RWPE2 (cell line): ENCODE data around the gene PRRX2.
A peak's percentile ranks its signal among the peaks of the same experiment; 100 is the strongest.

Experiments used
- ATAC-seq: fragments of 200-7000 bp; cut with Tn5 transposase; 3 replicates; pipeline ENCODE4 v1.9.1; 2021; ENCODE audit warnings: low read depth
- DNase-seq: peaks from one replicate; pipeline ENCODE4 v3.0.0-alpha.2; 2020; ENCODE audit warnings: low spot score
- H3K27ac ChIP-seq: fragments of 450-650 bp; 2 replicates; pipeline ENCODE4 v1.5.1; 2017; ENCODE audit warnings: mild to moderate bottlenecking; ENCODE audit not compliant: poor library complexity, severe bottlenecking
- H3K27me3 ChIP-seq: fragments of 250-450 bp; sonication (Bioruptor Pico); 2 replicates; pipeline ENCODE4 v1.5.1; 2021; ENCODE audit warnings: mild to moderate bottlenecking, moderate library complexity; ENCODE audit not compliant: insufficient read depth, poor library complexity, severe bottlenecking
- H3K36me3 ChIP-seq: fragments of 250-450 bp; sonication (Bioruptor Pico); 2 replicates; pipeline ENCODE4 v1.5.1; 2020; ENCODE audit warnings: low read depth, mild to moderate bottlenecking, moderate library complexity
- H3K4me1 ChIP-seq: fragments of 250-450 bp; sonication (Bioruptor Pico); 2 replicates; pipeline ENCODE4 v1.5.1; 2021; ENCODE audit warnings: mild to moderate bottlenecking, moderate library complexity; ENCODE audit not compliant: insufficient read depth, poor library complexity, severe bottlenecking
- H3K4me3 ChIP-seq: fragments of 250-450 bp; sonication (Bioruptor Pico); 2 replicates; pipeline ENCODE4 v1.5.1; 2021; ENCODE audit warnings: mild to moderate bottlenecking, moderate library complexity; ENCODE audit not compliant: severe bottlenecking
- H3K9me3 ChIP-seq: fragments of 250-450 bp; sonication (Bioruptor Pico); 2 replicates; pipeline ENCODE4 v1.5.1; 2021; ENCODE audit warnings: mild to moderate bottlenecking, moderate library complexity; ENCODE audit not compliant: severe bottlenecking
- CTCF ChIP-seq: fragments of 450-650 bp; IDR thresholded peaks from one replicate; pipeline ENCODE4 v1.5.1; 2017; ENCODE audit warnings: mild to moderate bottlenecking, moderate library complexity; ENCODE audit not compliant: poor library complexity, severe bottlenecking

Gene PRRX2

DNA sequence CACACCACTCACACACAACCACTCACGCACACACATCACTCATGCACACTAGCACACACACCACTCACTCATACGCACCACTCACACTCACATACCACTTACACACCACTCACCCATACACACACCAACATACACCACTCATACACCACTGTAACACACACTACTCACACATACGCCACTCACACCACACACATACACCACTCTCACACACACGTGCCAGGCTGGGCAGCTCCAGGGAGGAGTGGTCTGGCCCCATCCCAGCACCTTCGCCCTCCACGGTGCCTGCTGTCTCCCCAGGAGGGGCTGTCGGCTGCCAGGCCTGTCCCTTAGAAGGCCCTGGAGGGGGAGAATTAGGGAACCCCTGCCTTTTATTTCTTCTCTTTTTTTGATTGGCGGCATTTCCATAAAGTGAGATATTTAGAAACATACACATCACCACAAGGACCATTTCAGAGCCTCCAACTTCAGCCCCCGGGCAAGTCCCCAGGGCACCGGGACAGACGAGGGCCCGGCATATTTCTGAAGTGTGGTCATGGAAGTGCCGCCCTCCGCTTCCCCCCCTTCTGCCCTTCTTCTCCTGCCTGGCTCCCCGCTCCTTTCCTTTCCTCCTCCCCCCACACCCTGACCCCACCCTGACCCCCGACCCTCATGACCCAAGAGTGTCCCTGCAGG, 17.2 kb upstream of the PRRX2 start:
- no peaks in the 10 kb centered on the region for H3K9me3 ChIP-seq
- no peaks in the 10 kb centered on the region for H3K36me3 ChIP-seq
- no peak overlapping the region for H3K4me3 ChIP-seq
- no peaks in the 10 kb centered on the region for H3K4me1 ChIP-seq
- H3K27me3 ChIP-seq: no peaks in the 10 kb centered on the region
- no peak overlapping the region for H3K27ac ChIP-seq
- 0 out of 3 replicates have a peak, but pooled peaks have one; percentile 28 for ATAC-seq
- no peak for TF ChIP-seq CTCF
- DNase-seq: no peak

GRCh38 chr9:129648764-129649115, 16.7 kb upstream of the PRRX2 start:
- DNase-seq (no peak), ATAC-seq (no peak)
- Histone ChIP-seq H3K4me1 (no peaks in the 10 kb centered on the region), H3K36me3 (no peaks in the 10 kb centered on the region), H3K27ac (no peak overlapping the region), H3K27me3 (no peaks in the 10 kb centered on the region), H3K9me3 (no peaks in the 10 kb centered on the region), H3K4me3 (no peak overlapping the region)
- no peak for TF ChIP-seq CTCF

DNA sequence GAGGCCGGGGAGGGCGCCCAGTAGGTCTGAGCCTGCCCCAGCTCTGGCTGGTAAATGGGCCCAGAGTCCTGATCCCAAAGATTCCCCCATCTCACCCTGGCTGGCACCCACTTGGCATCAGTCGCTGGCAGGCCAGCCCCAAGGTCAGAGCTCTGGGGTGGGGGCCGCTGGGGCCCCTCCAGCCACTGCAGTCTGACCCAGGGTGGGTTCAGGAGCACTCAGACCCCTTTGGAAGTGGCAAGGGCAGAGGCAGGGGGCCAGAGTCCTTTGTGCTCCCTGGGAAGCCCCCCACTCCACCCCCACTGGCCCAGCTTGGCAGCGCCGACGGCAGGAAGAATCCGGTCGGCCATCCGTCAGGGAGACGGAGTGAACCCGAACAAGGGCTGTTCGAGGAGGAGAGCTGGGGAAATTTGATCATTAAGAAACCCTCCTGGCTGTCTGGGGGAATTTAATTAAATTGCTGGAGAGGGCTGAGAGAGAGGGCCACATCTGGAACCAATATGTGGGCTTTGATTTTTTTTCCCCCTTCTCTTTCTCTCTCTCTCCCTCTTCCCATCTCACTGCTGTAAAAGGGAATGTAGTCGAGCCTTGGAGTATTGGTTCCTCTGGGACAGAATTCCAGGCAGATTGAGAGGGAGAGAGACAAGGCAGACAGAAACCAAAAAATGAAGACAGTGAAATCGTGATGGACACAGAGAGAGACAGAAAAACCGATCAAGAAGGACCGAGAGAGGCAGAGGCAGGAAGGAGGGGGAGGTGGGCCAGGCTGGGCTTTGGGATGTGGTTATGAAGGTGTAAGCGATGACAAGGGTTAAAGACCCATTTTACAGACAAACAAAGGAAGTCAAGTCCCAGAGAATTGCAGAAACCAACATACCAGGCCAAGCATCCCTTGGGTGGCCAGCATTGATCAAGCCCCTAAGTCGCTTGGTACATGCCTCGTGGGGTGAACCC, 15.4 kb upstream of the PRRX2 start:
- TF ChIP-seq CTCF: no peak
- no peaks in the 10 kb centered on the region for H3K4me1 ChIP-seq
- ATAC-seq (no peak), DNase-seq (no peak)
- H3K4me3 ChIP-seq: no peak overlapping the region
- H3K27me3 ChIP-seq: no peaks in the 10 kb centered on the region
- no peaks in the 10 kb centered on the region for H3K9me3 ChIP-seq
- no peaks in the 10 kb centered on the region for H3K36me3 ChIP-seq
- no peak overlapping the region for H3K27ac ChIP-seq

DNA sequence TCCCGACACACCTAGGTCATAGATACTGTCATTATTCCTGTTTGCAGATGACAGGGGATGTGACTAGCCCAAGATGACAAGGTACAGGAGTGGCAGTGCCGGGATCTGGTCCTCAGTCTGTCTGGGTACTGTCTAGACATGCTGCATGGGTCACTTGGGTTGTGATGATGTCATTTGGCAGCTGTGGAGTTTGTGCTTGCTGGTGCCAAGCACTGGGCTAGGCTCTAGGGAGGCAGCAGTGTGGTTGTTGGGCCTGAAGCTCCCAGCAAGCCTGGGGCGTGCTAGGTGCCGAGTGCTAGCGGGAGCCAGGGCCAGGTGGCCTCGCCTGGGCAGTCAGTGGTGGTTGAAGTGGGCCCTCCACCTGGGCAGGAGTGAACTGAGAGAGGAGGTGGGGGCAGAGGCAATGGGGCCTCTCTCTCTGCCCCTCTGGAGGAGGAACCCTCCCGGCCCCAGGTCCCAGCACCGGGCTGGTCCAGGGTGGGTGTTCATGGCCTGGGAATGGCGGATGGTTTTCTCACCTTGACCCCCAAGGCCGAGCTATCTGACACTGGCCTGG, 14.7 kb upstream of the PRRX2 start:
- H3K27me3 ChIP-seq: no peaks in the 10 kb centered on the region
- no peak overlapping the region for H3K27ac ChIP-seq
- H3K4me3 ChIP-seq: no peak overlapping the region
- no peaks in the 10 kb centered on the region for H3K36me3 ChIP-seq
- H3K4me1 ChIP-seq: no peaks in the 10 kb centered on the region
- no peak for TF ChIP-seq CTCF
- H3K9me3 ChIP-seq: no peaks in the 10 kb centered on the region
- ATAC-seq: 0 out of 3 replicates have a peak, but pooled peaks have one; percentile 12
- DNase-seq: no peak
